HG03108 (cell line): Measurements from ENCODE around the gene UBE4B.
"Not testable (repeated sequence)": the region's sequence is repeated elsewhere in the genome, so short reads cannot be mapped to it uniquely, and the experiment has no call there.

Experiments used
- ATAC-seq: cut with Tn5 transposase; IDR thresholded peaks from one replicate; pipeline ENCODE4 v1.9.1; 2021; ENCODE audit warnings: moderate library complexity; ENCODE audit not compliant: unreplicated experiment

The UBE4B gene

DNA sequence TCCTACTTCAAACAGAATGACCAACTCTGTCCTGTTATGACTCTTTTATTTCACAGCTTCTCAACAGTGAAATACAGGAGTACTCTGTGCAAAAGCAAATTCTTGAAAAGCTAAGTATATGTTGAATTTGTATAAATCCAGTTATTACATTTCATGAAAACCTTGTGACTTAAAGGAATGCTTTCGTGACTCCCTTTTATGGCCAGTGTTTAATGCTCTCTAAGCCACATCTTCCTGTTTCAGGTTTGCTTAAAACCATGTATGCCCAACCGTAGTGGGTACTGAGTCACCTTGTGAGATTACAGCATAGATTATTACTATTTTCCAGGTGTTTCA, 137.4 kb downstream of the UBE4B start:
- ATAC-seq, result no peak

DNA sequence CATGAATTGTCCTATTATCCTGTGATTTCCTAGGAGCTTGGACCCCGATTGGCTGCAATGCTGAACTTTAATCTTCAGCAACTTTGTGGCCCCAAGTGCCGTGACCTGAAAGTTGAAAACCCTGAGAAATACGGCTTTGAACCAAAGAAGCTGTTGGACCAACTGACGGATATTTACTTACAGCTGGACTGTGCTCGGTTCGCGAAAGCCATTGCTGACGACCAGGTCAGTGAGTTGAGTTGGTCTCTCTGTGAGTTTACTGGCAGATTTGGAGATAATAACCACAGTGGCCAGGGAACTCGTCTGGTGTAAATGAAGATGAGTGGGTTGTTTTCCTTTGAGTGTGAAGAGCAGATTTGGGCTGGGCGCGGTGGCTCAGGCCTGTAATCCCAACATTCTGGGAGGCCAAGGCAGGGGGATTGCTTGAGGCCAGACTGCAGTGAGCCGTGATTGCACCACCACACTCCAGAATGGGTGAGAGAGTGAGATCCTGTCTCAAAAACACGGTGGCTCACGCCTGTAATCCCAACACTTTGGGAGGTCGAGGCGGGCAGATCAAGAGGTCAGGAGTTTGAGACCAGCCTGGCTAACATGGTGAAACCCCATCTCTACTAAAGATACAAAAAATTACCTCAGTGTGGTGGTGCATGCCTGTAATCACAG, 138.5 kb downstream of the UBE4B start:
- ATAC-seq, result no peak

GRCh38 chr1:10171995-10172669, 139.4 kb downstream of the UBE4B start:
- ATAC-seq, result no peak

- no peak for ATAC-seq
Observed at GRCh38 chr1:10173582-10173981, 140.8 kb downstream of the UBE4B start.

GRCh38 chr1:10177876-10178275, 145.1 kb downstream of the UBE4B start:
- no peak for ATAC-seq

- no peak for ATAC-seq
Observed at GRCh38 chr1:10178597-10179405, 146.0 kb downstream of the UBE4B start.

GRCh38 chr1:10179406-10180091, 146.8 kb downstream of the UBE4B start:
- ATAC-seq, result no peak

- no peak for ATAC-seq
Observed at GRCh38 chr1:10181154-10181553, 148.4 kb downstream of the UBE4B start.

DNA sequence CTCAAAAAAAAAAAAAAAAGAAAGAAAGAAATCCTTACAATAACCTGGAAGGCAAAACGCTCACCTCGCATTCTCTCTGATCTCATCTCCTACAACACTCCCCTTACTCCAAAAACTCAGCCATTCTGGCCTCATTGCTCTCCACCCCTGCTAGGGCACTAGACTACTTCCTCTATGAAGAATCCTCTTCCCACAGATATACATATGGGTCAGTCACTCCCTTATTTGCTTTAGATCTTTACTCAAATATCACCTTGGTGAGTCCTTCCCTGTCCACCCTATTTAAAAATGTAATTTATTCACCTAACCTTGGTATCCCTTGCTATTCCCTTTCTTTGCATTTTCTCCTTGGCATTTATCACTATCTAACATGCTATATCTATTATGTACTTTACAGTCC, 153.0 kb downstream of the UBE4B start:
- no peak for ATAC-seq

DNA sequence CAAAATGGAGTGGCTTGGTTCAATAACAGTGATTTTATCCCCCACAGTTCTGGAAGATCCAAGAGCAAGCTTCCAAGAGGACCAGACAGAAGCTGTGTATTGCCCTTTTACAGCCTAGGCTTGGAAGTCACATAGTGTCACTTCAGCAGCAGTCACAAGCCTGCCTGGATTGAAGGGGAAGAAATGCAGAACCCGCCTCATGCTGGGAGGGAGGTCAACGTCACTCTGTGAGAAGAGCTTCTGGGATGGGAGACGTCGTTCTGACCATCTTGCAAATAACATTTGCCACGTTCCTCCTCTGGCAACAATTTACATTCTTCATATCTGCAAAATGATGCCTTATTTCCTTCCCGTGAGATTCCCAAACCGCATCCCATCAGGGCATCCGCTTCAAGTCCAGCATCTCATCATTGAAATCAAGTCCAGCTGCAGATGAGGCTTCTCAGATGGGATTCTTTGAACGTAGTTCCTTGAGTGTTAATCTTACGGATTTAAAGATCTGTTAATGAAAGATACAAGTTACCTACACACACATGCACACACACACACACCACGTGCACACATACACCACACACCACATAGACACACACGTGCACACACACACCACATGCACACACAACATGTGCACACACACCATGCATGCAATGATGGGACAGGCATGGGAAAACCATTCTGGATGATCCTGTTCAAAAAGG, 153.7 kb downstream of the UBE4B start:
- ATAC-seq, result no peak

GRCh38 chr1:10187026-10187334, 154.2 kb downstream of the UBE4B start:
- no peak for ATAC-seq

- no peak for ATAC-seq
Observed at GRCh38 chr1:10188133-10188650, 155.4 kb downstream of the UBE4B start.

DNA sequence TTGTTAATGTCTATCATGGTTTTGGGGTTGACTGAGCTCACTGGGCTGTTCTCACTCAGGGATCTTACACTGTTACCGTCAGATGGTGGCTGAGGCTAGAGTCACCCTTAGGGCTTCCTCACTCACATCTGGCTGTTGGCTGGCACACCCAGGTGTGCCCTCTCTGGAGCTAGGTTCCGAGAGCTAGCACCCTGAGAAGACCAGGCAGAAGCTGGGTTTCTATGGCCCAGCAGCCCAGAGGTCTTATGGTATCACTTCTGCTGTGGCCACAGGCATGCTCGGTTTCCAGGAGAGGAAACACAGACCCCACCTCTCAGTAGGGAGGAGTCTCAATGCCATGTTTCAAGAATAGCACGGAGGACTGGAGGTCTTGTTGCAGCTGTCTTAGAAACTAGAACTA, 156.9 kb downstream of the UBE4B start:
- ATAC-seq, result no peak

- ATAC-seq, result no peak
Observed at GRCh38 chr1:10192263-10192662, 159.5 kb downstream of the UBE4B start.

GRCh38 chr1:10193288-10193687, 160.5 kb downstream of the UBE4B start:
- no peak for ATAC-seq

DNA sequence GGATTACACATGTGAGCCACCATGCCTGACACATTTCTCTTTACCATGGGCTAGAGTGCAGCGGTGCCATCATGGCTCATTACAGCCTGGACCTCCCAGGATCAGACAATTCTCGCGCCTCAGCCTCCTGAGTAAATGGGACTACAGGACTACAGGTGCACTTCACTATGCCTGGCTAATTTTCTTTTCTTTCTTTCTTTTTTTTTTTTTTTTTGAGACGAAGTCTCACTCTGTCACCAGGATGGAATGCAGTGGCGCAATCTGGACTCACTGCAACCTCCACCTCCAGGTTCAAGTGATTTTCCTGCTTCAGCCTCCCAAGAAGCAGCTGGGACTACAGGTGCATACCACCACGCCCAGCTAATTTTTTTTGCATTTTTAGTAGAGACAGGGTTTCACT, 162.8 kb downstream of the UBE4B start:
- no peak for ATAC-seq

DNA sequence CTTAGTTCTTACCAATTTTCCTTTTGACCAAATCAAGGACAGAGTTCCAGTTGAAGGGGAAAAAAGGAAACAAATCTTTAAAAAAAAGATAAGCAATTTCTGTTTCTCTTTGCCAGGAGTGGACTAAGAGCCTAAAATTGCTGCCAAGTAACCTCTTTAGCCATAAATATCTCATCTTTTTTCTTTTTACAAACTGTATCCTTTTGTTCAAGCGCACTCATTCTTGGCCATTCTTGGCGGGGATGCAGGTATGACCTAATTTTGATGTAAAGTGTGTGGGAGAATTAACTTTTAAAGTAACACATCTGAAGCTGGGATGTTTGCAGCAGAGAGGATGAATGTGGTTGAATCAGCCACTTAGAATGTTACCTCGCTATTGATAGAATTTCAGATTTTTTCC, 164.2 kb downstream of the UBE4B start:
- no peak for ATAC-seq

- ATAC-seq, result no peak
Observed at GRCh38 chr1:10200620-10201019, 167.9 kb downstream of the UBE4B start.

DNA sequence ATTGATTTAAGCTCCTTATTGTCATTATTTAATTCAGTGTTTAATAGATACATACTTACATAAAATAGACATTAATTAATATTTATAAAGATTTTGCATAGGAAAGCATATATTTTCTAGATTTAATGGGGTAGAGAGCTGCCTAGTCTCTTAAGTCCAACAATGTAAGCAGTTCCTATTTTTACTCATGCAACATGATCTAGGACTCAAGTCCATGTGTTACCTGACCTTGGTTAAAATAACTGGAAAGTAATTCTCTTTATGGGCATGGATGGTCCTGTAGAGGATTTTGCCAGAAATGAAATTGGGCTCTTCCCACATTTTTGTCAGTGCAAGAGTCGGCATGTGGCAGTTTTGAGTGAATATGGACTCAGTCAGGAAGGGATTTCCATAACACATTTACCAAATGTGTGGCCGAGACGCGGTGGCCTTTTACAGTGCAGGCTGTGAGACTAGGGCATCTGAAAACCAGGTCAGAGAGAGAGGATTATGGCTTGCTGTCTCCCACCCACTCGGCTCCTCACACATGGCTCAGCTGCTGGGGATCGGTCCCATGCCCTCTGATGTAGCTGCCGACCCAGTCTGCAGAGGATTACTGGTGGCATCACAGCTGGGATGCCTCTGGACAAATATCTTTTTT, 171.4 kb downstream of the UBE4B start:
- ATAC-seq, result no peak

- ATAC-seq, result not testable (repeated sequence)
Observed at GRCh38 chr1:10205206-10205605, 172.4 kb downstream of the UBE4B start.
